GM08714 (cell line): ENCODE results near the gene CPNE2.

Source experiments
- H3K4me3 ChIP-seq: fragments of 200-500 bp; sonication (Bioruptor generic); 2 replicates; pipeline ENCODE4 v1.5.1; 2014; ENCODE audit warnings: mild to moderate bottlenecking, low read length, inconsistent platforms
- ZNF274 ChIP-seq: IDR thresholded peaks from 2 replicates; pipeline ENCODE4 v1.6.1; 2012; ENCODE audit warnings: mild to moderate bottlenecking, low read depth, low read length

The CPNE2 gene

DNA sequence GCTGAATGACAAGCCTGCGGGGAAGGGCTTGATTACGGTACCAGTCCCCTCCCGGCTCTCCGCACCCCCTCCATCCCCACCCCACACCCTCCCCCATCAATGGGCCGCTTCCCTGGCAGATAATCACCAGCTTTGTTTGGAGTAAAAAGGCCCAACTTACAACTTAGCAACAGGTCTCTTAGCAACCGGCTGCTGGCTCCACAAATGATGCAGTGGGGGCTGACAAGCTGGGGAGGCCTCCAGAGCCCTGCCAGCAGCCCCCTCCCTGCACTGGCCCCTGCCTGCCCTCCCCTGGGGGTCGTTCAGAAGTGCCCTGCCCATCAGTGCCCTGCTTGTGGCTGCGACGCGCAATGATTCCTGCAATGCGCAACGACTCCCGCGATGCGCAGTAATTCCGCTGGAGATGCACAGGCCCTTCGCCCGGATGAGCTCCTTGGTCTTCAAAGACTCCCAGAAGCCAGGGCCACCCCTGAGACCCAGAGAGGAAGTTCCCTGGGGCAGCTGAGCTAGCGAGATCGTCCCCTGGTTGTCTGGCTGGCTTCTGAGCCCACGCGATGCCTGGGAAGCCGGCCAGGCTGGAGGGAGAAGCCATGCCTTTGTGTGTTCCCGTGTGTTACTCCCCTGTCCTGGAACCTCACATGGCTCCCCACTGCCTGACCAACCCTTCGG is 23.3 kb downstream of the CPNE2 start:
- TF ChIP-seq ZNF274, result no peak

DNA sequence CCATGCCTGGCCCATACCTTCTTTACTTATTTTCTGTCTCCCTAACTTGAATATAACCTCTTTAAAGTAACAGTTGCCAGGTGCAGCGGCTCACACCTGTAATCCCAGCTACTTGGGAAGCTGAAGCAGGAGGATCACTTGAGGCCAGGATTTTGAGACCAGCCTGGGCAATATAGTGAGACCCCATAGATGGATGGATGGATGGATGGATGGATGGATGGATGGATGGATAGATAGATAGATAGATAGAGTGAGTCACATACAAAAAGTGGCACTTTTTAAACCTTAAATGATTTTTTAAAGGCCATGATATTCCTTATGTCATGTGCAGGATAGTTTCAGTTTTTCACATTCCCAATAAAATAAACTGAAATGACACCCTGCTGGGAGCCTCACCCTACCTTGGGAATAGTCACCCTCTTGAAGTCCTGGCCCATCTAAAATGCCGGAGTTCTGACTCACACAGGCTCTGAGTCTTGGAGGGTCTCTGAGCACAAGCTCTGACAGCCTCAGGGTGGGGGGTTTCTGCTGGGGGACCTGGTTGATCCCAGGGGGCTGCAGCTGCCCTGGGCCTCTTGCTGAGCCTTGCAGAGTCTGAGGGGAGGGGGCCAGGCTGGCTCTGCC is 26.2 kb downstream of the CPNE2 start:
- no peak for TF ChIP-seq ZNF274
- H3K4me3 ChIP-seq, result no peak overlapping the region

More for the DNA sequence above, 23.3 kb downstream of the CPNE2 start:
- no peak overlapping the region for H3K4me3 ChIP-seq

DNA sequence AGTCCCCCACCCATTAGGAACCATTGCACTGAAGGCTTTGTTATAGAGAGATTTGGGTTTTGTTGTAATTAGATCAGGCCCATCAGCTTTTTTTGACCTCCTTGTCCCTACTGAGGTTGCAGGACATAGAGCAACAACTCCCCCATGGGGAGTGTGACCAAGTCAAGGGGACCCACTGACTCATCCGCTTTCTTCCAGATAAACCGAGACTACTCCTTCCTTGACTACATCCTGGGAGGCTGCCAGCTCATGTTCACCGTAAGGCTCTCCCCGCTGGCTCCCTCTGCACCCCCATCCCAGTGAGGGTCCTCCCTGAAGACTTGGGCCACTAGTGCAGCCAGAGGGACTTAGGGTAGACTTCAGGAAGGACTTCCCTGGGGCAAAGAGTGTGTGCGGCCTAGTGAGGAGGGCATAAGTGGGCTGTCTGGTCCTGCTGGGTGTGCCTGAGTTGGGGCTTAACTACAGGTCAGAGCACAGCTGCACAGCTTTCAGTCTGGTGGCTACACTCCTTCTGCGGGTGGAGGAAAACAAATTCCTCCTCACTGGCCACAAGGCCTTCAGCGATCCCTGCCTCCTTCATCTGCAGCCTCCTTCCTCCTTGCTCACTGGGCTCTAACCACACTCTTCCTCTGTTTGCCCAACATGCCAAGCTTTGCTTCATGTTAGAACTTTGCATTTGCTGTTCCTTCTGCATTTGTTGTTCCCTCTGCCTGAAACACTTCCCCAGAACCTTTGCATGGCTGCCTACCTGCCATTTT is 31.0 kb downstream of the CPNE2 start:
- H3K4me3 ChIP-seq, result no peak overlapping the region
- TF ChIP-seq ZNF274, result no peak

DNA sequence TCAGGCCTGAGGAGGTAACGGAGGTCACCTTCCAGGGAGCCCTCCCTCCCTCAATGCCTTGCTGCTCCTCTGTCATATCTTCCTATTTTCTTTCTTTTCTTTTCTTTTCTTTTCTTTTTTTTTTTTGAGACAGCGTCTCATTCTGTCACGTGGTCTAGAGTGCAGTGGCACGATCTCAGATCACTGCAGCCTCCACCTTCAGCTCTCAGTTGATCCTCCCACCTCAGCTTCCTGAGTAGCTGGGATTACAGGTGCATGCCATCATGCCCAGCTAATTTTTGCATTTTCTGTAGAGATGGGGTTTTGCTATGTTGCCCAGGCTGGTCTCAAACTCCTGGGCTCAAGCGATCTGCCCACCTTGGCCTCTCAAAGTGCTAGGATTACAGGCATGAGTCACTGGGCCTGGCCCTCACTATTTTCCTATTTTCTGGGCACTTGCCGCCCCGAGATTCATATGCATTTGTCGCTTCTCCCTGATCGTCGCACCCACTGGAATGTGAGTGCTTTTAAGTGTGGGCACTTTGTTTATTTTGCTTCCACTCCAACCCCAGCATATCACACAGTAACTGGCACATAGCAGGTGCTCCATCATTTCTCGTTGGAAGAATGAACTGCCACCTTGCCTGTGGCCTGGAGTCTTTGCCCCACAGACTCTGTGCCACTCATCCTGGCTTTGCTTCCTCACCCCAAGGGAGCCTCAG is 31.7 kb downstream of the CPNE2 start:
- no peak overlapping the region for H3K4me3 ChIP-seq
- TF ChIP-seq ZNF274, result no peak

DNA sequence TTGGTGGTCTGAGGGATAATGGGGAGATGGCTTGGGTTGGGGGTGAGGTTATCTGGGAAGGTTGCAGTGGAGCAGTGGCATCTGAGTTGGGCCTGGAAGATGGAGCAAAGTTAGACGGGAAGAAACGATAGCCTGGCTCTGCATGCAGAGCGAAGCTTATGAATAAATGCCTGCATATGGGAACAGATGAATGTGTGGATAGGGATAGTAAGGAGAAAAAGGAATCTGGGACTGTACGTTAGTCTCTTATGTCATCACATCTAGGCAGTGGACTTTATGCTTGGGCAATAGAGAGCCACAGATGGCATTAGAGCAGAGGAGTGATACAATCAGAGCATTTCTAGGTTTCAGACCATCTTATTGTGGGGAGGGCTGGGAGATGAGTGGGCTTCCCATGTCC is 33.0 kb downstream of the CPNE2 start:
- no peak for TF ChIP-seq ZNF274
- no peak overlapping the region for H3K4me3 ChIP-seq

DNA sequence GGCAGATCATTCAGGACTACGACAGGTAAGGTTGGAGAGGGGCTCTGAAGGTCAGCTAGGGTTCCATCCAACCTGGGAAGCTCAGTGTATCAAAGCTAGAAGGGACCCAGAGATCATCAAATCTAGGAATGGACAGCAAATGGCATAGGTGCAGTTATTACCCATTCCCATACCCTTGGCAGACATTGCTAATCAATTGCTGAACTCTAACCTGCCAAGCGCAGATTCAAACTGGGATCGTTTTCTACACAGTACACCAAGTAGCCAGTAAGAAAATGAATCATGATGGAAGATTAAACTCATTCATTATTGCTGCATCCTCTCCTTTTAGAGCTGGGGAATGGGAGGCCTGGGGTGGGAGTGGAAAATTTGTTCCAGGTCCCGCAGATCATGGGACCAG is 33.6 kb downstream of the CPNE2 start:
- TF ChIP-seq ZNF274, result no peak
- no peak overlapping the region for H3K4me3 ChIP-seq

DNA sequence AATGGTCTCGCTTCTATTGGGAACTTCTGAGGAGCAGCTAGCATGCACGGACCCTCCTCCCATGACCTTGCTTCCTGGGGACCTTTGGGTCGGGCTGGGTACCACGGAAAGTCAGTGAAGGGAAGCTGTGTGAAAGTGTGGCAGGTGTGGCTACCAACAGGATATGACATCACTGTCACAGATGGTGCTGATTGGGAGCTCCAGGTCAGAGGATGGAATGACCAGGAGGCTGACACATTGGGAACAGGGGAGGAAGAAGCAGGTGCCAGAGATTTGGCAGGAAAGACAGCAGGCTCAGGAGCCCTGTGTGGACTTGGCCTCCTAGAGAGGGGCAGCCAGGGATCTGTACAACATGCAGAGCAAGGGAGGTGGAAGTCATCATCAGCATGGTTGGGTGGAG is 34.0 kb downstream of the CPNE2 start:
- H3K4me3 ChIP-seq, result no peak overlapping the region
- no peak for TF ChIP-seq ZNF274

DNA sequence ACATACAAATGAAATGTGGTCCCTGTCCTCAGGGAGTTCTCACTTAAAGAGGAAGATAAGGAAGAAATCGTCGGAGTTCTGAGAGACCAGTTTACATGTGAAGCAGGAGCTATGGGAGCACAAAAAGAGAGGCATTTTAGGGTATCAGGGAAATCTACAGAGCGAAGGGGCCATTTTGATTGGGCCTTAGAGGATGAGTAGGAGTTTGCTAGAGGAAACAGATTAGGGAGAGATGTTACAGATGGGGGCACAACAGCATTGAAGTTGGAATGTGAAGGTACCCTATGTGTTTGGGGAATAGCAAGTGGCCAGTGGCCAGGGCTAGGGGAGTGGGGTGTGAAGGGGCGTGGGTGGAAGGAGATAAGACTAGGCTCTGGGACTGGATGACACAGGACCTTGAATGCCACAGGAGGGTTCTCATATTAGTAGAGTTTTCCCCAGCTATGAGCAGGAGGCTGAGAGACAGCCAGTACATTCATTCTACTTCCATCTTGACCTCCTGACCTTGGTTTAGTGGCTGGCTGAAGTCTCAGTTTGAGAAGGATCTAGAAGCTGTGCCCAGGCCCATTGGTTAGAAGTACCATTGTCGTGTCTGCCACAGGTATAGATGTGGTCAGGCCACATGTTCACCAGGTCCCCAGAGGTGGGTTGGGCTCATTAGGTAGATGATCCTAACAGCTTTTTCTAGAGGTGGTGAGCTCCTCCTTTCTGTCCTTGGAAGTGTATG is 34.8 kb downstream of the CPNE2 start:
- H3K4me3 ChIP-seq, result no peak overlapping the region
- TF ChIP-seq ZNF274, result no peak

DNA sequence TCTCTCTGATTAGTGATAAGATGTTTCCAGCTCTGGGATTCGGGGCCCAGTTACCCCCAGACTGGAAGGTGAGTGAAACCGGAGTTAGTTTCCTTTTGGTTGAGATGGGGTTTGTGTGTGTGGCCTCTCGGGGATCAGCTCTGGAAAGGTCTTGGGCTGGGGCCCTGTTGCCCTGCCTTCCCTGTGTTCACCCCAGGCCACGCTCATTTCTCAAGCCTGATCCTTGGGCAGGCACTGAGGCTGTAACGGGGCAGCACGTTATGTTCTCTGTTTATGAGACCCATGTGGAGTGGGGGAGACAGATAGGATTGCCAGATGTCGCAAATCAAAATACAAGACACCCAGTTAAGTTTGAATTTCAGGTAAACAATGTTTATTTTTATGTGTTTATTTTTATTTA is 35.5 kb downstream of the CPNE2 start:
- no peak overlapping the region for H3K4me3 ChIP-seq
- no peak for TF ChIP-seq ZNF274

DNA sequence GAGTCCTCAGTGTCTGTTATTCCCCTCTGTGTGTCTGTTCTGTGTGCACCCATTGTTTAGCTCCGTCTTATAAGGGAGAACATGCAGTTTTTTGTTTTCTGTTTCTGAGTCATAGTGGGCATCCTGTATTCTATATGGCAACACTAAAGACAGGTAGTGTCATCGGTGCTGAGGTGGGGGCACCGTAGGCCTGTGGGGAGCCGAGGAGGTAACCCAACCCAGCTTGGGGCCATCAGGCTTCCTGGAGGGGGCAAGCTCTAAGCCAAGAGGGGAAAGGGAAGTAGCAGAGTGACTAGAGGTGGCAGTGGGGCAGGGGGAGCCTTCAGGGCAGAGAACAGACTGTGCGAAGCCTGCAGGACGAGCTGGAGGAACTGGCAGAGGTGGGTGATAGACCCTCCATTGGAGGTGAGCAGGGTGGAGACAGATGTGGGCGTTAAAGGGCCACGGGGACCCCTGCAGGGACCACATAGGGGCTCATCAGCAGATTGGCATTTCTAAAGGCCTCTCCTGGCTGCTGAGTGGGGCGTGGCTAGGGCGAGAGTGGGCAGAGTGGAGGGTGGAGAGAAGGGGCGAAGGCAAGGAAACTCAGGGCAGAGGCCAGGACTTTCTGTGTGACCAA is 36.5 kb downstream of the CPNE2 start:
- TF ChIP-seq ZNF274, result no peak
- no peak overlapping the region for H3K4me3 ChIP-seq

DNA sequence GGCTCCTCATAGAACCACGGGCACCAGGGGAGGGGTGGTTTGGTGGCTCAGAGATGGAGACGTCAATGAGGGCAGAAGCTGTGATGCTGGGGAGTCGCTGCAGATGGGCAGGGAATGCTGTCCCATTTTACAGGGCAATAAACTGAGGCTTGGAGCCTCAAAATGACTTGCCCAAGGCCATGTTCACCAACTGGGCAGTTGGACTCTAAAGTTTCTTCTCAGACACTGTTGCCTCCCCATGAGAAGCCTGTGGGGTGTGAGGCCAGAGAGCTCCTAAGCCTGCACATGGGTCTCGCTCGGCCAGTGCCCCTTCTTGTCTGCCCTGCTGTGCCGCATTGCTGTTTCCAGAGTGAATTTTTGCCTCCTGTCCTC is 38.6 kb downstream of the CPNE2 start:
- TF ChIP-seq ZNF274, result no peak
- H3K4me3 ChIP-seq, result no peak overlapping the region

DNA sequence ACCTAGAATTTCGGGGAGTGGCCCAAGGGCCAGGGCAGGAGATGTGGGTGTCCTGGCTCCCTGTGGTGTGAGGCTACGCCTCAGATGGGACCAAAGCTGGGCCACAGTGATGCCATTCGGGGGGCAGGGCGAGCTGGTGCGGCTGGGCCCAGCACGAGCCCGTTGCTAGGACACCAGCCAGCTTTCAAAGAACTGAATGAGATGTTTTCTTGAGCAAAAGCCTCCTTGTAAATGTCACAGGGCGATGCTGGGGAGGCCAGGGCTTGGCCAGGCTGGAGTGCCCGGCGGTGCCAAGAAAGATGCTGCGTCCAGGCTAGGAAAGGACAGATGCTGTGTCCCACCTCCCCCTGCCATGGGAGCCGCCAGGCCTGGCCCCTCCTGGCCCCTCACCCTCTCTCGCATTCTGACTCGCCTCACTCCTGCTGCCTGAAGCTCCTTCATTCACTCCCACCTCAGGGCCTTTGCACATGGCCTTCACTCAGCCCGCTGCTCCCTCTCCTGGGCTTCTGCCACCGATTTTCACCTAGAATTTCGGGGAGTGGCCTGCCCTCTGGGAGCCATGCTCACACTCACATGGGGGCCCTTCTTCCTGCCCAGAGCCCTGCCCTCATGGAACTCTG is 39.1 kb downstream of the CPNE2 start:
- no peak for TF ChIP-seq ZNF274
- no peak overlapping the region for H3K4me3 ChIP-seq

DNA sequence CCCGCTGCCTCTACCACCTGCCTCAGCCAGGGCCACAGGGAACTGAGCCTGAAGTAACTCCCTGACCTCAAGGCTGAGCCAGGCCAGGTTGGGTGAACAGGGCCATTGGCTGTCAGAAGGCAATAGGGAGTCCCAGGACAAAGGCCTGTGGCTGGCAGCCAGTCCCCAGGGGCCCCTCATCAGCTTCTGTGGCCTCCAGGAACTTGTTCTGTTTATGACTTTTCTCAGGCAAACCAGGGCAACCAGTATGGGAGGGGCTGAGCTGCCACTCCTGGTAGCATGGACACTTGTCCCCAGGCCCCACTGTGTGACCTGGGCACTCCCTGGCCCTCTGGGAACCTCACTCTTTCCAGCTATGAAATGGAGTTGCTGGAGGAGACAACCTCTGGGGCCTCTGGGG is 40.1 kb downstream of the CPNE2 start:
- TF ChIP-seq ZNF274, result no peak

More for the DNA sequence above, 40.1 kb downstream of the CPNE2 start:
- no peak overlapping the region for H3K4me3 ChIP-seq
